Suprapubic skin (tissue), 4 donors: ENCODE results near the gene CCM2. TPM values are rescaled to one million over a fixed set of nuclear protein-coding genes. Genes with fewer than 3 reads are reported as not detected.

Experiments used
- DNase-seq, 2 donors: peaks; one replicate each; pipeline ENCODE4 v3.0.0-alpha.2; 2019; ENCODE audit warnings: low spot score in 2 of 2
- H3K27ac ChIP-seq: fragments of 200-600 bp; sonication (generic); one replicate; pipeline ENCODE4 v1.5.1; 2019
- H3K27me3 ChIP-seq: fragments of 200-600 bp; sonication (generic); one replicate; pipeline ENCODE4 v1.5.1; 2019
- H3K36me3 ChIP-seq: fragments of 200-600 bp; sonication (generic); one replicate; pipeline ENCODE4 v1.5.1; 2019
- H3K4me1 ChIP-seq: fragments of 200-600 bp; sonication (generic); one replicate; pipeline ENCODE4 v1.5.1; 2019
- H3K4me3 ChIP-seq: fragments of 200-600 bp; sonication (generic); one replicate; pipeline ENCODE4 v1.5.1; 2019; ENCODE audit warnings: mild to moderate bottlenecking
- H3K9me3 ChIP-seq: fragments of 200-600 bp; sonication (generic); one replicate; pipeline ENCODE4 v1.5.1; 2019
- CTCF ChIP-seq, 2 donors: fragments of 200-600 bp in 1 of 2; fragments of 450-650 bp in 1 of 2; sonication (generic) in 1 of 2; IDR thresholded peaks; one replicate each; pipeline ENCODE4 v1.5.1; 2016 to 2019; ENCODE audit warnings: antibody characterized with exemption in 2 of 2, mild to moderate bottlenecking in 1 of 2, moderate library complexity in 1 of 2
- EP300 ChIP-seq: sonication (generic); formaldehyde crosslinking; IDR thresholded peaks from one replicate; pipeline ENCODE4 v1.6.1; 2017; ENCODE audit warnings: antibody characterized with exemption
- POLR2A ChIP-seq, 2 donors: fragments of 450-650 bp; IDR thresholded peaks; one replicate each; pipeline ENCODE4 v1.6.1; 2017; ENCODE audit warnings: antibody characterized with exemption in 2 of 2, mild to moderate bottlenecking in 2 of 2, moderate library complexity in 2 of 2
- POLR2AphosphoS5 ChIP-seq, 3 donors: sonication (generic); formaldehyde crosslinking; IDR thresholded peaks; one replicate each; pipeline ENCODE4 v1.6.1; 2017; ENCODE audit warnings: antibody characterized with exemption in 3 of 3
- WGBS: methylation state at CpG from one replicate; pipeline ENCODE4 v1.1.5; 2018; 5-methylcytosine and 5-hydroxymethylcytosine counted together
- total RNA-seq, 4 donors: library from RNA; depleted of rRNA; stranded (reverse); fragments of >200 nt; gene quantifications; one replicate each; pipeline ENCODE4 v1.1.0, GENCODE V29; 2016

CCM2 gene
- total RNA-seq, 4 donors from 2014 or later, result 34.3 to 42.3 (median 35.9) TPM

DNA sequence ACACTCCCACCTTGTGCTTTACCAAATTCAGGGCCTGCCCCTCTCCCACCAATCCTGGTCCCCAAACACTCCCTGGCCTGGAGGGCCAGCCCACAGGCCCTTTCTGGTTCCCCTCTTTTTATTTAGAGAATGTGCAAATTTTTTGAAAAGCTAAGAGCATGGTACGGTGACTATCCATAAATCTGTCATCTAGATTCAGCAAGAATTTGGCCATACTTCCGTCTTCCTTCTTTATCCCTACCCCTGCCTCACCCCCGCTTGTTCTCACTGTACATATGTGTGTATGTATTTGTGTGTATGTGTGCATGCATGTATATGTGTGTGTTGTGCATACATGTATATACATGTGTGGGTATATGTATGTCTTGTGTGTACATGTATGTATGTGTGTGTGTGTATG lies 119.5 kb downstream of the CCM2 start:
- Histone ChIP-seq H3K9me3 (no peaks in the 10 kb centered on the region), H3K27ac (no peak overlapping the region), H3K4me3 (no peak overlapping the region), H3K27me3 (peaks cover 5% of the 10 kb centered on the region), H3K36me3 (no peaks in the 10 kb centered on the region), H3K4me1 (no peaks in the 10 kb centered on the region)
- DNase-seq, result no peak
- 71% methylated on average over 3 of the region's 3 CpGs for WGBS
- TF ChIP-seq POLR2AphosphoS5 (IDR thresholded peaks at IDR 0.05), result no peak
- TF ChIP-seq POLR2A (IDR thresholded peaks at IDR 0.05), result no peak

- H3K36me3 ChIP-seq, result no peaks in the 10 kb centered on the region
- no peak overlapping the region for H3K4me3 ChIP-seq
- no peak overlapping the region for H3K27ac ChIP-seq
- DNase-seq, result no peak
- H3K4me1 ChIP-seq, result no peaks in the 10 kb centered on the region
- no peaks in the 10 kb centered on the region for H3K27me3 ChIP-seq
- no peaks in the 10 kb centered on the region for H3K9me3 ChIP-seq
- TF ChIP-seq POLR2A (IDR thresholded peaks at IDR 0.05), result no peak
- TF ChIP-seq POLR2AphosphoS5 (IDR thresholded peaks at IDR 0.05), result no peak
- no peak for TF ChIP-seq EP300
- TF ChIP-seq CTCF (IDR thresholded peaks at IDR 0.05), result no peak
- 79% methylated on average over 15 of the region's 16 CpGs for WGBS
Measured at GRCh38 chr7:45122975-45123860, 123.2 kb downstream of the CCM2 start.

GRCh38 chr7:45123913-45124710 lies 124.1 kb downstream of the CCM2 start:
- Histone ChIP-seq H3K4me1 (no peaks in the 10 kb centered on the region), H3K27me3 (no peaks in the 10 kb centered on the region), H3K9me3 (no peaks in the 10 kb centered on the region), H3K4me3 (no peak overlapping the region), H3K36me3 (no peaks in the 10 kb centered on the region), H3K27ac (no peak overlapping the region)
- no peak for DNase-seq
- 73% methylated on average over 8 of the region's 12 CpGs for WGBS
- TF ChIP-seq CTCF (IDR thresholded peaks at IDR 0.05), result no peak
- no peak for TF ChIP-seq POLR2A (IDR thresholded peaks at IDR 0.05)
- no peak for TF ChIP-seq POLR2AphosphoS5 (IDR thresholded peaks at IDR 0.05)
- TF ChIP-seq EP300, result no peak

DNA sequence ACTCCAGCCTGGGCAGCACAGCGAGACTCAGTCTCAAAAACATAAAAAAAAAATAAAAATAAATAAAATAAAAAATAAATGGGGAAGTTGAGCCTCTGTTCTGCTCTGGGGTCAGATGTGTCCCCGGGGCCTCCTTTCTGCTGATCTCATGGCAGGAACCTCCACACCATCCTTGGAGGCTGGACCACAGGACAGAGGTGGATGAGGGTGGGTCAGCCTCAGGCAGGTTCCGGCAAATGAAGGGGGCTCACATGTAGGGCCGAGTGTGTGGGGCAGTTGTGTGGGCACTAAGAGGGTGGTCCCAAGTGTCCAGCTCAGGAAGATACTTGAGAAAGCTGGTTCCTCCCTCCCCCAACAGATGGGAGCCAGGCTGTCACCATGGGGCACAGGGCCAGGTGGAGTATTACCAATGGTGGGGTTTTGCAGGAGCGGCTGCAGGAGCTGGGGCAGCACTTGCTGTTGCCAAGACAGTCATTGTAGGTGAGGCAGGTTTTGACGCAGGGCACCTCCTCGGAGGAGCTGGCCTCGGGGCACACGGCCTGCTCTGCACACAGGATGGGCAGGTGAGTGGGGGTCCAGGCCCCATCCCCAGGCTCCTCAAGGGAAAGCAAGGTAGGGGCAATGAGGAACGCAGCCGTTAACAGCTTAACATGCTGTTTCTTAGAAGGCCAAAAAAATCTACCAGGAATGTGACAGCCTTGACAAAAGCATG lies 125.3 kb downstream of the CCM2 start:
- H3K4me3 ChIP-seq, result no peak overlapping the region
- H3K9me3 ChIP-seq, result no peaks in the 10 kb centered on the region
- no peak overlapping the region for H3K27ac ChIP-seq
- TF ChIP-seq EP300 (no peak), POLR2A (IDR thresholded peaks at IDR 0.05) (no peak)
- no peaks in the 10 kb centered on the region for H3K4me1 ChIP-seq
- no peaks in the 10 kb centered on the region for H3K36me3 ChIP-seq
- WGBS, result 84% methylated on average over 11 of the region's 11 CpGs
- DNase-seq, result no peak
- no peaks in the 10 kb centered on the region for H3K27me3 ChIP-seq

Other genes with a start within 250 kb of the CCM2 start
- gene PPIA, start 203.5 kb upstream of the CCM2 start, total RNA-seq, result 1,000 to 10,000 TPM; 1,253 to 2,742 (median 2,206) TPM
- gene H2AZ2, start 152.1 kb upstream of the CCM2 start, total RNA-seq, result 10 to 100 TPM; 55.1 to 85.2 (median 75.7) TPM
- 10 to 100 TPM; 28.1 to 39.3 (median 31.3) TPM for gene PURB, start 114.7 kb upstream of the CCM2 start, total RNA-seq
- gene MYO1G, start 21.2 kb upstream of the CCM2 start, total RNA-seq, result 1 to 10 TPM in 3 of 4 donors, under 1 TPM in 1; 0.68 to 4.5 (median 1.6) TPM
- gene NACAD, start 88.8 kb downstream of the CCM2 start, total RNA-seq, result 1 to 10 TPM in 2 of 4 donors, under 1 TPM in 2; 0.76 to 1.4 (median 1.0) TPM
- gene TBRG4, start 111.5 kb downstream of the CCM2 start, total RNA-seq, result 10 to 100 TPM; 49.9 to 82.8 (median 68.9) TPM
- 10 to 100 TPM; 14.4 to 62.9 (median 33.6) TPM for gene RAMP3, start 157.6 kb downstream of the CCM2 start, total RNA-seq